SU-DHL-6 (cell line): ENCODE data around the gene PBX1.

Experiments
- H2AFZ ChIP-seq: fragments of 200-600 bp; sonication (generic); 2 replicates; pipeline ENCODE4 v1.6.1; 2014; ENCODE audit warnings: low read depth, mild to moderate bottlenecking, moderate library complexity, mixed read lengths, antibody characterized with exemption, low read length; ENCODE audit not compliant: severe bottlenecking
- H3F3A ChIP-seq: fragments of 200-600 bp; shearing (Covaris generic); 2 replicates; pipeline ENCODE4 v1.6.0; 2016; ENCODE audit warnings: antibody characterized with exemption, mild to moderate bottlenecking; ENCODE audit not compliant: insufficient read depth
- H3K27ac ChIP-seq: fragments of 200-600 bp; sonication (generic); 2 replicates; pipeline ENCODE4 v1.5.1; 2016; ENCODE audit warnings: low read depth, mild to moderate bottlenecking, low read length, moderate library complexity, mixed read lengths
- H3K27me3 ChIP-seq: fragments of 200-600 bp; sonication (generic), shearing (Covaris generic); 2 replicates; pipeline ENCODE4 v1.6.0; 2014; ENCODE audit warnings: mild to moderate bottlenecking, low read length
- H3K36me3 ChIP-seq: fragments of 200-600 bp; sonication (generic); 2 replicates; pipeline ENCODE4 v1.6.1; 2014; ENCODE audit warnings: mild to moderate bottlenecking, low read length, mixed read lengths
- H3K4me2 ChIP-seq: fragments of 300-600, 200-600 bp; shearing (Covaris generic), sonication (generic); 2 replicates; pipeline ENCODE4 v1.6.0; 2014; ENCODE audit warnings: low read length, low read depth, mild to moderate bottlenecking; ENCODE audit not compliant: poor library complexity, severe bottlenecking
- H3K4me3 ChIP-seq: fragments of 200-600 bp; sonication (generic); 2 replicates; pipeline ENCODE4 v1.5.1; 2014; ENCODE audit warnings: antibody characterized with exemption, low read length, mild to moderate bottlenecking, mixed read lengths; ENCODE audit not compliant: insufficient read depth, poor library complexity, severe bottlenecking
- H3K79me2 ChIP-seq: fragments of 200-600 bp; sonication (generic); 2 replicates; pipeline ENCODE4 v1.6.1; 2014; ENCODE audit warnings: mild to moderate bottlenecking, low read length, moderate library complexity; ENCODE audit not compliant: insufficient read depth
- H3K9ac ChIP-seq: fragments of 200-600 bp; sonication (generic); 2 replicates; pipeline ENCODE4 v1.7.0; 2014; ENCODE audit warnings: mild to moderate bottlenecking, low read length
- H3K9me2 ChIP-seq: fragments of 200-600 bp; sonication (generic); replicated peaks from 2 replicates; pipeline ENCODE4 v1.6.1; 2014; ENCODE audit warnings: low read length; ENCODE audit not compliant: insufficient read depth
- H3K9me3 ChIP-seq: fragments of 200-600 bp; sonication (generic); 2 replicates; pipeline ENCODE4 v1.6.1; 2014; ENCODE audit warnings: low read length, mixed read lengths; ENCODE audit not compliant: insufficient read depth
- H4K20me1 ChIP-seq: fragments of 200-600 bp; sonication (generic); 2 replicates; pipeline ENCODE4 v1.6.1; 2014; ENCODE audit warnings: low read depth, mild to moderate bottlenecking, antibody characterized with exemption, low read length, moderate library complexity, mixed read lengths
- CTCF ChIP-seq: fragments of 200-600 bp; sonication (generic); IDR thresholded peaks from one replicate; pipeline ENCODE4 v1.5.1; 2017; ENCODE audit warnings: antibody characterized with exemption, mild to moderate bottlenecking, low read length, moderate library complexity; ENCODE audit not compliant: insufficient read depth, poor library complexity, severe bottlenecking
- EZH2phosphoT487 ChIP-seq: fragments of 200-600 bp; sonication (generic), shearing (Covaris generic); conservative IDR thresholded peaks from 2 replicates; pipeline ENCODE4 v1.6.1; 2018; ENCODE audit warnings: mild to moderate bottlenecking, antibody characterized with exemption, low read length, moderate library complexity, mixed read lengths

PBX1 gene

DNA sequence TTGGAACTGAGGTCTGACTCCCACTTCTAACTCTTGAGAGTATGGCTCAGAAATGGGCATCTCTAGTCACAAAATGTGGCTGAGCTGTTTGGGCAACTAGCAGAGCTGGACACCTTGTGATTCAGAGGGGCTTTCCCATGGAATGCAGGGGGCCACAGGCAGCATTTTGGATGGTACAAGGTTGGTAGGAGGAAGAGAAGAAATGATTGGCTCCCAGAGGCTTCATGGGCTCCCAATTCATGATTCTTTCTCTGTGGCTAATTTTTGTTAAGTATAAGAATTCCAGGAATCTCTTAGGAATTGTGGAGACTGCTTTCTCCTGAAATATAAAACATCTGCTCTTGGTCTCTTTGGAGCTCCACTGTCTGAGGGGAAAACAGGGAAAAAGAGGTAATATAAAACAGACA lies 49.7 kb downstream of the PBX1 start:
- Histone ChIP-seq H3K27me3 (no peaks in the 10 kb centered on the region), H3K4me2 (no peak overlapping the region)

DNA sequence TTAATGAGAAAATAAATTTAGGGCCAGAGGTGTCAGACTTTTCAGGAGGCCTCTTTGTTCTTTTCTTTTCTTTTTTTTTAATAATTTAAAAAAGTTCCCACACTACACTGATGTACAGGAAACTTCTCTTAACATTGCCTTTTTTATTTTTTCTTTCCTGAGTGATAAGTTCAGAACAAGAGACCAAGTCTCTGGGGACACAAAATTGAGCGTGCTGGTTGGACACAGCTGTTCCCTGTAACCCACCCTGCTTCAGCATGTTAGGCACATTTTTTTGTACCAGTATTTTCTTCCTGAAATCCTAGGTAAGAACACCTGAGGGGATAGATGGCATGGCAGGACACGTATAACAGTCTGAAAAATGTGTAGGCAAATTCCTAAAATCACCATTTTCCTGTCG lies 50.1 kb downstream of the PBX1 start:
- Histone ChIP-seq H3K27me3 (no peaks in the 10 kb centered on the region), H3K79me2 (no peaks in the 10 kb centered on the region), H3K36me3 (no peaks in the 10 kb centered on the region), H3K4me3 (no peak overlapping the region), H3K9me3 (no peaks in the 10 kb centered on the region), H2AFZ (no peak overlapping the region), H4K20me1 (no peaks in the 10 kb centered on the region), H3F3A (no peaks in the 10 kb centered on the region), H3K27ac (no peak overlapping the region), H3K9ac (no peak overlapping the region), H3K4me2 (no peak overlapping the region), H3K9me2 (no peaks in the 10 kb centered on the region)
- no peak for TF ChIP-seq CTCF

More for the DNA sequence above, 49.7 kb downstream of the PBX1 start:
- Histone ChIP-seq H3F3A (no peaks in the 10 kb centered on the region), H3K9ac (no peak overlapping the region), H3K36me3 (no peaks in the 10 kb centered on the region), H3K9me3 (no peaks in the 10 kb centered on the region), H3K79me2 (no peaks in the 10 kb centered on the region), H4K20me1 (no peaks in the 10 kb centered on the region), H3K27ac (no peak overlapping the region), H2AFZ (no peak overlapping the region), H3K4me3 (no peak overlapping the region), H3K9me2 (no peaks in the 10 kb centered on the region)
- TF ChIP-seq EZH2phosphoT487 (no peak), CTCF (no peak)

DNA sequence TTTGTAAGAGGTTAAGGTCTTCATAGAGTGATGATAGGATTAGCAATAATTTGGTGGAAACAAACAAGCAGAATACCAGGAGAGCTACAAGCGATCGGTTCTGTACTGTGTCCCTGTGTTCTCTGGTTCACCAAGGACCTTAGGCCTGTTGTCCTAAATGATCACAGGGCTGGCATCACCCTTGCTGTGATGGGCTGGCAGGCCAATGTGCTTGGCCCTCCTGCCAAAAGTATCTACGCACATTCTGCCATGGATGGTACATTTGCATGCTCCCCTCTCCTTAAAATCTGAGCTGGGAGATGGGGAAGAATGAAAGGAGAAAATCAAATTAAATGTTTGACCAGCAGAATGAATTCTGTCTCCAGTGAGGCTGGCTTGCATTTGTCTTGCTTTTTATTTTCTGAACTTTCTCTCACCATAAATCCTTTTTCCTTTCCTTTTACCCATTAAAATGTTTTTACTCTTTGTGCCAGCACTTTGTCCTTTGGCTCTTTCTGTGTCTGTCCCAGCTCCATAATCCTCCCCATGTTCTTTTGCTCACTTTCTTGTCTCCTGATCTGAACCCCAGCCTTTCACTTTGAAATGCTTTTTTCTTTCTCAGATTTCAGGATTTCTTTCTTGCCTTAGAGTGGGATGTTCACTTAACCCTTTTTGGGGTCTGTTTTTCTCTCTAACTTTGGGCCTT lies 51.7 kb downstream of the PBX1 start:
- Histone ChIP-seq H3K27ac (no peak overlapping the region), H4K20me1 (no peaks in the 10 kb centered on the region), H3K9me2 (no peaks in the 10 kb centered on the region), H3K36me3 (no peaks in the 10 kb centered on the region), H3K27me3 (no peaks in the 10 kb centered on the region), H3K79me2 (no peaks in the 10 kb centered on the region), H2AFZ (no peak overlapping the region), H3K9ac (no peak overlapping the region), H3K4me2 (no peak overlapping the region), H3K4me3 (no peak overlapping the region), H3K9me3 (no peaks in the 10 kb centered on the region), H3F3A (no peaks in the 10 kb centered on the region)
- TF ChIP-seq CTCF = no peak
- no peak for TF ChIP-seq EZH2phosphoT487
